Measurements from ENCODE around the gene AXIN2.
"Not testable (repeated sequence)": the region's sequence is repeated elsewhere in the genome, so short reads cannot be mapped to it uniquely, and the experiment has no call there.

Gene AXIN2

GRCh38 chr17:65523853-65524664 is 37.4 kb downstream of the AXIN2 start:
- DNase-seq (ENCODE audit: low spot score), result no peak

GRCh38 chr17:65523411-65523810 is 38.0 kb downstream of the AXIN2 start:
- no peak for DNase-seq (ENCODE audit: low spot score)

- no peak for DNase-seq (ENCODE audit: low spot score)
Measured at GRCh38 chr17:65522751-65523404, 38.6 kb downstream of the AXIN2 start.

GRCh38 chr17:65519462-65519861 is 42.0 kb downstream of the AXIN2 start:
- no peak for DNase-seq (ENCODE audit: low spot score)

- DNase-seq (ENCODE audit: low spot score), result no peak
Measured at GRCh38 chr17:65518256-65518655, 43.2 kb downstream of the AXIN2 start.

- no peak for DNase-seq (ENCODE audit: low spot score)
Measured at GRCh38 chr17:65515959-65516948, 45.2 kb downstream of the AXIN2 start.

GRCh38 chr17:65515512-65515911 is 45.9 kb downstream of the AXIN2 start:
- DNase-seq (ENCODE audit: low spot score), result no peak

GRCh38 chr17:65514541-65514940 is 46.9 kb downstream of the AXIN2 start:
- DNase-seq (ENCODE audit: low spot score), result no peak

GRCh38 chr17:65514082-65514481 is 47.4 kb downstream of the AXIN2 start:
- no peak for DNase-seq (ENCODE audit: low spot score)

- no peak for DNase-seq (ENCODE audit: low spot score)
Measured at GRCh38 chr17:65511316-65511715, 50.1 kb downstream of the AXIN2 start.

- no peak for DNase-seq (ENCODE audit: low spot score)
Measured at GRCh38 chr17:65509032-65509431, 52.4 kb downstream of the AXIN2 start.

- DNase-seq (ENCODE audit: low spot score), result not testable (repeated sequence)
Measured at GRCh38 chr17:65504673-65505072, 56.8 kb downstream of the AXIN2 start.

GRCh38 chr17:65504141-65504540 is 57.3 kb downstream of the AXIN2 start:
- no peak for DNase-seq (ENCODE audit: low spot score)

GRCh38 chr17:65503557-65503956 is 57.9 kb downstream of the AXIN2 start:
- DNase-seq (ENCODE audit: low spot score), result no peak

- peak; percentile 8 for DNase-seq (ENCODE audit: low spot score)
Measured at GRCh38 chr17:65498816-65499215, 62.6 kb downstream of the AXIN2 start.

- no peak for DNase-seq (ENCODE audit: low spot score)
Measured at GRCh38 chr17:65496801-65497200, 64.6 kb downstream of the AXIN2 start.

GRCh38 chr17:65495122-65496055 is 66.1 kb downstream of the AXIN2 start:
- no peak for DNase-seq (ENCODE audit: low spot score)

- DNase-seq (ENCODE audit: low spot score), result no peak
Measured at GRCh38 chr17:65489413-65490155, 71.9 kb downstream of the AXIN2 start.

- no peak for DNase-seq (ENCODE audit: low spot score)
Measured at GRCh38 chr17:65488665-65489064, 72.8 kb downstream of the AXIN2 start.

- no peak for DNase-seq (ENCODE audit: low spot score)
Measured at GRCh38 chr17:65487990-65488389, 73.5 kb downstream of the AXIN2 start.

All from cerebellar cortex (tissue), 1 donor.